Dedifferentiated amniotic fluid mesenchymal stem cell (primary cell): ENCODE measurements around the gene REPS2.
"Not testable (repeated sequence)": the region's sequence is repeated elsewhere in the genome, so short reads cannot be mapped to it uniquely, and the experiment has no call there.

ENCODE experiments used
- DNase-seq: peaks from one replicate; pipeline ENCODE4 v3.0.0-alpha.2; 2016; ENCODE audit errors: extremely low spot score

Gene REPS2

DNA sequence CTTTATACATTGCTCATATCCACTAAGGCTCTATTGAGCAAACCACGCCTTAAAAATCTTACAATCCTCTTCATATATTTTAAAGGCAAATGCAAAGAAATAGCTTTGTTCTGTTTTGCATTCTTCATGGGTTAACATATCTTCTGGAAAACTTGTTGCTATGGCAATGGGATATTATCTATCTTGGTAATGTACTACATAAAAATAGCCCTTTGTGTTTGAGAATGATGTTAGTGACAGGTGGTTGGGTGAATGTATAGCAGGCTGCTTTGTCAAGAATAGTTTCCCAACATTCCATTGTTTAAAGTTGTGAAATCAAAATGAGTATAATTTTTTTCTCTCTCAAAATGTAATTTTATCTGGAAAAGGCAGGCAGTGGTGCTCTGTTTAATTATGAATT, 16.8 kb downstream of the REPS2 start:
- no peak for DNase-seq

DNA sequence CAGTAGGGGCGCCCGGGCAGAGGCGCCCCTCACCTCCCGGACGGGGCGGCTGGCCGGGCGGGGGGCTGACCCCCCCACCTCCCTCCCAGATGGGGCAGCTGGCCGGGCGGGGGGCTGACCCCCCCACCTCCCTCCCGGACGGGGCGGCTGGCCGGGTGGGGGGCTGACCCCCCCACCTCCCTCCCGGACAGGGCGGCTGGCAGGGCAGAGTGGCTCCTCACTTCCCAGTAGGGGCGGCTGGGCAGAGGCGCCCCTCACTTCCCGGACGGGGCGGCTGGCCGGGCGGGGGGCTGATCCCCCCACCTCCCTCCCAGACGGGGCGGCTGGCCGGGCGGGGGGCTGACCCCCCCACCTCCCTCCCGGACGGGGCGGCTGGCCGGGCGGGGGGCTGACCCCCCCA, 18.5 kb downstream of the REPS2 start:
- DNase-seq, result not testable (repeated sequence)

DNA sequence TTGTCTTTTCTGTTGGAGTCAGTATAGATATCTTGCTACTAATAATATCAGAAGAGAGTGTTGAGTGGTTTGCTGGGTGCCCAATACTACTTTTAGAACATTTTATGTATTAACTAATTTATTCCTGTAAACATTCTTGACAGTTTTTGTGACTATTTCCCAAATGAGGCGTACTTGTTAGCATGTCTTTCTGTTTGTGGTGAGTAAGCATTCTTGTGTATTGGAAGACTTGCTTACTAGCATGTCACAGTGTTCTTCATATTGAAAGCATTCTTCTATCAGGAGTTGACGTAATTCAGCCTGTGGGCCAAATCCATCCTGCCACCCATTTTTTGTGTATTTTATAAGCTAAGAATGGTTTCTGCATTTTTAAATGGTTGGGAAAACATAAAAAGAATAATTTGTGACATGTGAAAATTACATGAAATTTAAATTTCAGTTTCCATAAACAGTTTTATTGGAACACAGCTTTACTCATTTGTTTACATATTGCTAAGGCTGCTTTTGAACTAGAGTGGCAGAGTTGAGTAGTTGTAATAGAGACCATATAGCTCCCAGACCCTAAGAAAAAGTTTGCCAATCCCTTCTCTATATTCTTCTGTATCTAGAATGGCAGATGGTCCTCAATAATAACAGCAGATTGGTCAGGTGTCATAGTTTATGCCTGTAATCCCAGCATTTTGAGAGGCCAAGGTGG, 20.4 kb downstream of the REPS2 start:
- DNase-seq, result no peak

DNA sequence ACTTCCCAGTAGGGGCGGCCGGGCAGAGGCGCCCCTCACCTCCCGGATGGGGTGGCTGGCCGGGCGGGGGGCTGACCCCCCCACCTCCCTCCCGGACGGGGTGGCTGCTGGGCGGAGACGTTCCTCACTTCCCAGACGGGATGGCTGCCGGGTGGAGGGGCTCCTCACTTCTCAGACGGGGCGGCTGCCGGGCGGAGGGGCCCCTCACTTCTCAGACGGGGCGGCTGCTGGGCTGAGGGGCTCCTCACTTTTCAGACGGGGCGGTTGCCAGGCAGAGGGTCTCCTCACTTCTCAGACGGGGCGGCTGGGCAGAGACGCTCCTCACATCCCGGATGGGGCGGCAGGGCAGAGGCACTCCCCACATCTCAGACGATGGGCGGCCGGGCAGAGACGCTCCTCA, 22.3 kb downstream of the REPS2 start:
- not testable (repeated sequence) for DNase-seq

DNA sequence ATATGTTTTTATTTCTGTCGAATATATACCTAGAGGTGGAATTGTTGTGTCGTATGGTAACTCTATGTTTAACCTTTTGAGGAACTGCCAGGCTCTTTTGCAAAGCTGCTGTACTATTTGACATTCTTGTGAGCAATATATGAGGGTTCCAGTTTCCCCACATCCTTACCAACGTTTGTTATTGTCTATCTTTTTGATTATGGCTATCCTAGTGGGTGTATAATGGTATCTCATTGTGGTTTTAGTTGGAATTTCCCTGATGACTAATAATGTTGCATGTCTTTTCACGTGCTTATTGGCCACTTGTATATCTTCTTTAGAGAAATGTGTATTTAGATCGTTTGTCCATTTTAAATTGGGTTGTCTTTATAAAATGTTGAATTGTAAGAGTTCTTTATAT, 24.5 kb downstream of the REPS2 start:
- no peak for DNase-seq

DNA sequence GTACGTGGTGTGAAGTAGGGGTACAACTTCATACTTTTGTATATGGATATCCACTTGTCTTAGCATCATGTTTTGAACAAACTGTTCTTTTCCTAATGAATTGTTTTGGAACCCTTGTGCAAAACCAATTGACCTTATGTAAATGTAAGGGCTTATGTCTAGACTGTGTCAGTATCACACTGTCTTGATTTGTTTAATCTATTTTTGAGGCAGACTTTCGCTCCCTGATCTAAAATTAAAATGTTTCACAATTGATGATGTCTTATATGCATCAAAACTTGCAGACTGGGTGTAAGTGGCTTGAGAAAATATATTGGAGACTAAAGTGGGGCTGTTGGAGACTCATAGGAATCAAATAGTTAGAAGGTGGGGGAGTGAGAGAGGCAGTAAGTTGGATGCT, 25.2 kb downstream of the REPS2 start:
- DNase-seq, result no peak

DNA sequence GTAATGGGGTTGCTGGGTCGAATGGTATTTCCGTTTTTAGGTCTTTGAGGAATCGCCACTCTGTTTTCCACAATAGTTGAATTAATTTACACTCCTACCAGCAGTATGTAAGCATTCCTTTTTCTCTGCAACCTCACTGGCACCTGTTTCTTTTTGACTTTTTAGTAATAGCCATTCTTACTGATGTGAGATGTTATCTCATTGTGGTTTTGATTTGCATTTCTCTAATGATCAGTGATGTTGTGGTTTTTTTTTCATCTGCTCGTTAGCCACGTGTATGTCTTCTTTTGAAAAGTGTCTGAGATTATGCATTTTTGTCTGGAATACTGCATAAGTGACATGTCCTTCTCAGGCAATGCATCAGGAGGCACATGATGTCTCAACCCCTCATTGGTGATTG, 28.8 kb downstream of the REPS2 start:
- DNase-seq, result no peak

DNA sequence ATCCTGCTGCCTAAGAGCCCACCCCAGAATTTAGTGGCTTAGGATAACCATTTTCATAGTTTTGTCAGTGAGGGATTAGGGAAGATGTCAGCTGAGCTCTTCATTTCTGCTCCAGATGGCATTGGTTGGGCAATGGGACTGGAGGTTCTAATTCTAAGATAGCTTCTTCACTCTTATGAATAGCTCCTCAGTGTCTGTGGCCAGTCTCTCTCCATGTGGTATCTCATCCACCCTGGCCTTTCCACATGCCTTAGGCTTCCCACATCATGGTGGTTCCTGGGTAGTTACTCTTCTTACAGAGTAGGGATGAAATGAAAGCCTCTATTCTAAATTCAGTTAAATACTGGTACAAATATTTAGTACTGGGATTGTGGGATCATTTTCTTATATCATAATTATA, 31.3 kb downstream of the REPS2 start:
- no peak for DNase-seq

DNA sequence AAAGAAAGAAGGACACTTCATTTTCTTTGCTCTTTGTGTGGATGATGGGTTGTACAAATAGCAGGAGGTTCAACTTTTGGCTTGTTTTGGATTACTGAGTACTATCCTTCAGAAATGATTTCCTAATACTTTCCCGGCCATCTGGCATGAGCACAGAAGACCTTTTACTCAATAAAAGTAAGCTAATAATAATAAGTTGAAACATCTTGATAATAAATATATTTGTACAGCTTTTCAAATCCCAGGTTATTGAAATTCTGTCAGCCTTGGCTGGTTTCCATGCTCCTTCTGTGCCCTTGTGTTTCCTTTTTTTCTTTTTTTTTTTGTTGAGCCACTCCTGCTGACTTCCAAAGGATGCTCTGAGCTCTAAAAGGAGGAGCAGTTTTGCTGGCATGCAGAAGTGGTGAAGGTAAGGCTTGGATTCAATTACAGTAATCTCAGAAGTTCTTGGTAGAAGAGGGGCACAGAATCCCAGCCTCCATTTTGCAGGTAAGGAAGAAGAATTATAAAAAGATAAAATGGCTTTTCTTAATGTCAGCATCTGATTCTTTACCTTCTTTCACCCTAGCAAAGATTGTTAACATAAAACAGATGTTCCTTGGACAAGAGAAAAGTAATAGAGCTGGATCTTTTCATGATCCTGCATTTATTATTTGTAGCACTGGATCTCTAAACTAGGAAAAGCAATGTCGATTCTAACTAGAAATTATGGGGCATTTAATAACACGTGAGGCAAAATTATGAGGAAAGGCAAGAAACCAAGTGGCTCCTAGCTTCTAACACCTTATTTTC, 31.9 kb downstream of the REPS2 start:
- no peak for DNase-seq

DNA sequence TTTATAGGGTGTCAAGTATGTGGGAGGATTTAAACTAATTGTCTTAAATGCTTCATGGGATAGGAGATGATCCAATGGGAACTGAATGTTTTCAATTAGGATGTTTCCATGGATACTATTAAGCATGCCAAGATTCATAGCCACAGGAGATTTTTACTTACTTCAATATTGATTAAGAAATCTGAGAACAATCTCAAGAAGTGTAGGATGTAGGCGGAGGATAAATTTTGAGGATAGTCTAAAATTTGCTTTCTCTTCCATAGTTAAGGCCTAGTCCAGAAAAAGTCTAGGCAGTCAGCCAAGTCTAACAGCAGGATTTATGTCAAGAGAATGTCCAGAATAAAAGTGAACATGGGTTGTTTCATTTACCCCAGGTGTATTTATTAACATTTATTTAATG, 32.8 kb downstream of the REPS2 start:
- no peak for DNase-seq

DNA sequence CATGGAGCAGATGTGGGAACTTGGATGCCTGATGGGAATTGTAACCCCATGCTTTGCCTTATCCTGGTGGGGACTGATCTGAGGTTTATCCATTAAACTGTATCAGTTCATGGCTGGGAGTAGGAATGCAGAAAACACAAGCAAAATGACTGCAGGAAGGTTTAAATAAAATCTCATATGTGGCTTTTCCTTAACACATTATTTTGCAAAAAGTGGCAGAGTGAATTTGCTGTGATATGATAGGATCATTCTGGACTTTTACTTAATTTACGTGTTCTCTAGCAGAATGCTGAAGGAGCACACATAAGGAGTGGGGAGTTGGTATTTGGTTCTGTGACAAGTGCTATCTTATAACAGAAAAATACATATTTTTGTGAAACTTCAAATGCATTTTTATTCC, 34.8 kb downstream of the REPS2 start:
- DNase-seq, result no peak

DNA sequence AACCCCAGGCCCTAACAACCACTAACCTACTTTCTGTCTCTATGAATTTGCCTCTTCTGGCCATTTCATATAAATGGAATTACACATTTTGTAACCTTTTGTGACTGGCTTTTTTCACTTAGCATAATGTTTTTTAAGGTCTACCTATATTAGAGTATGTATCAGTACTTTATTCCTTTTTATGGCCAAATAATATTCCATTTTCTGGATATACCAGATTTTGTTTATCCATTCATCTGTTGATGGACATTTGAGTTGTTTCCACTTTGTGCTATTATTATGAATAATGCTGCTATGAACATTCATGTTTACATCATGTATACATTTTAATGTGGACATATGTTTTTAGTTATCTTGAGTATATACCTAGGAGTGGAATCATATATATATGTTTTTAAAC, 35.5 kb downstream of the REPS2 start:
- no peak for DNase-seq

DNA sequence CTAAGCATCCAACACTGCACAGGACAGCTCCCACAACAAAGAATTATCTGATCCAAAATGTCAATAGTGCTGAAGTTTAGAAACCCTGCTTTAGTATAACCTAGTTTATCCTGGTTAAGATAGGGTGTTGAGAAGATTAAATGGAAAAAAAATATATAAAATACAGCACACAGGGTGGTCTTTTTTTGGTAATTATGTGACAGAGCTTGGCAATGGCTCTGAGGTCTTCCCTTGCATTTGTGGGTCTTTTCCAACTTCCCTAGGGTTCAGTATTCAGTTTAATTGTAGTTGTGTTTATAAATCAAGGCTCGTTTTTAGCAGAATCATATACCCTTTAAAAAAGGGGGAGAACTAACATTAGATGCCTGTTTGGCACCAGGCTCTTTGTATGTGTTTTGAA, 36.6 kb downstream of the REPS2 start:
- DNase-seq, result no peak

DNA sequence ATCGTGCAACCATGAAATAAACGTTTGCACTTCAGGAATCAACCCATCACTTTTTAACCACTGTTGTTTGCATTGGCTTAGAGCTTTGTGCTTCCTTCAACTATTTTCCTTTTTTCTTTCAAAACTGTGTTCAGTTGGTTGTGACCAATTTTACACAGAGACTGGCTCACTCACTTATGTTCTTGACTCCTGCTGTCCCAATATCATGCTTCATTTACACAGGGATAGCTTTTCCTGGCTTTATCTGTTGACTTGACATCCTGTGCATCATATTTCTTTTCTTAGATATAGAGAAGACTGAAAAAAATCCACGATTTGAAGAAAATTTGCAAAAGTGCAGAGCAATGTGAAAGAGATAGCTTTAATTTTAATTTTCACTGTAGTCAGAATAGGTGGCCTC, 38.8 kb downstream of the REPS2 start:
- no peak for DNase-seq

DNA sequence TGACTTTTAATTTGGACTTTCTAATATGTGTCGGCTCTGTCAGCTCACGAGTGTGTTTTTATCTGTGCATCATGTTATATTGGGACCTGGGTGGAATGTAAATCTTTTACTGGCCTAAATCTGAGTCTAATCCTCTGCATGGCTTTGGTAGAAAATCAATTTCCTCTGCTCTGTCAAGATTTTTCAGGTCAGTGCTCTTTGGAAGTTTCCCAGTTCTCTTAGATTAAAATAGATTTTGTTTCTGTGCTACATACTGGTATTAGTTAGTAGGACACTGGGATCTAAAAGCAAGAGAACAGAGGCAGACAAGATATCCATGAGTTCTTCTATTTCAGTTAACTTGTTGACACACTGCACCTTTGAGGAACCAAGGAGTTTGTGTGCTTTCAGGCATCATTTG, 39.7 kb downstream of the REPS2 start:
- DNase-seq, result no peak

DNA sequence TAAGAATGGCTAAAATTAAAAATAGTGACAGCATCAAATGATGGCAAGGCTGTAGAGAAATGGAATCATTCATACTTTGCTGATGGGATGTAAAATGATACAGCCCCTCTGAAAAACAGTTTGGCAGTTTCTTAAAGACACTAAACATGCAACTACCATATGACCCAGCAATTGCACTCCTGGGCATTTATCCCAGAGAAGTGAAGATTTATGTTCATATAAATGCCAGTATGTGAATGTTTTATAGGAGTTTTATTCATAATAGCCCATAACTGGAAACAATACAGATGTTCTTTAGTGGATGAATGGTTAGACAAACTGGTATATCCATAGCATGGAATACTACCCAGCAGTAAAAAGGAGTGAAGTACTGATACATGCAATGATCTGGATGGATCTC, 43.3 kb downstream of the REPS2 start:
- DNase-seq, result no peak

DNA sequence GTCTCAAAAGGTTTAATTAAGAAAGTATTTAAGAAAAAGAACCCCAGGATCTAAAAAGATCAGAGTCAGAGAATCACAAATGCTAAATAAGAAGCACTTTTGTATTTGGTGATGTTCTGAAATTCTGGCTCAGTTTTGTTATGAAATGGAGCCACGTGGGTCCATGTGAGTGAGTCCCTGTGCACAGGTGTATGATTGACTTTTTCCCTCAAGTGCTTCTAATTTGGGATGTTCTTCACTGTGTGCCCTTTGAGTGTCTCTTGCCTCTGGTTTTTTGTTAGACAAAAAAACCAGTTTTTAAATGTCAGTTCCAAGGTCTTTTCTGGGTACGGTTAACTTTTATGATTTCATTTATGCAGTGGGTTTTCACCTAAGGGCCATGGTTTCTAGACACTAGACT, 44.4 kb downstream of the REPS2 start:
- no peak for DNase-seq

DNA sequence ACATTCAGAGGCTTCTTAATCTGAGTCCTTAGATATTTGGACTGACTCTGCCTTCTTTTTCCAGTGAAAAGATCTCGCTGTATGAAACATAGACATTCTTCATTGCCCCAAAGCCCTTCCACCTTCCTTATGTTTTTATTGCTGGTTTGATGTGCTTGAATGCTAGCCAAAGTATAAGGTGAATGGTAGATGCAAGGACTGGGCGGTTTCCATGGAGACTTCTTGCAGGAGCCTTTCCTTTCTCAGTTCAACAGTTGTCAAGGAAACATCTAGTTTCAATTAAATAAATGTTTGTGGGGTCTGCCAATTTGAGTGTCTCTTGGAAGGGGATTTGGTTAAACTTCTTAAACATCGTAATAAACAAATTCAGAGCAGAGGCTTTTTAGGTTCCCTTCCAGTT, 46.0 kb downstream of the REPS2 start:
- no peak for DNase-seq

DNA sequence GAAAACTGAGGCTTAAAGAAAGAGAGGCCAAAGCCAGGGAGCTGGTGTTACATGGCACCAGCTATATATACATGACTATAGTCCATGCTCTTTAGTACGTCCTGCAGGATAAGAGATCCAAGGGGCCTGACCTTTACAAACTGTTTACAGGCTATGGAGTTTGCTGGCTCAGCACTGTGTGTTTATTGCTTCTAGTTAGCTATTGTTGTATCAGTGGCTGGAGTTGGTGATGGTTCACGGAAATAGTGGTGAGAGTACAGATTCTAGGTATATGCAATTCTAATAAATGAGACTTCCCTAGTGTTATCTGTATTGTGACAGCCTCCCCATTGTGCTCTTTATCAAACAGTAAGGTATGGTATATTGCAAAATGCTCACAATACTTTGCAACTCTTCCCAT, 46.5 kb downstream of the REPS2 start:
- DNase-seq, result no peak

DNA sequence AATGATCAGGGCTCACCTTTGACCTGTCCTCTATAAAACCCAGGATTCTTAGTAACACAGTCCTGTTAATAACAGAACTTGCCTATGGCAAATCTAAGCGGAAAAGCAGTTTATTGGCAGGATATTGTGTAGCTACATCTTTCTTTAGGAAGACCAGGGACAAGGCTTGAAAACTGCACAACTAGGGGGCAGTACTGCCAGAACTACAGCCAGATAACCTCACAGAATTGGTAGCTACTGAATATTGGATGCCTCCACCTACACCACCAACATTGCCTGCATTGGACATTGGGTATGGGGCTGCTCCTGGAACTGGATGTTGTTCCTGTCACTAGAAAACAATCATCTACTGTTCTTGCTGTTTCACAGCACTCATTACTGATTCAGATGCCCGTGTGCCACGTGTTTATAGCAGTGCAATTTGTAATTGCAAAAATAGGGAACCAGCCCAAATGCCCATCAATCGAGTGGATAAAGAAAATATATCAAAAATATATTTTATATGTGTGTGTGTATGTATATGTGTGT, 47.4 kb downstream of the REPS2 start:
- no peak for DNase-seq

DNA sequence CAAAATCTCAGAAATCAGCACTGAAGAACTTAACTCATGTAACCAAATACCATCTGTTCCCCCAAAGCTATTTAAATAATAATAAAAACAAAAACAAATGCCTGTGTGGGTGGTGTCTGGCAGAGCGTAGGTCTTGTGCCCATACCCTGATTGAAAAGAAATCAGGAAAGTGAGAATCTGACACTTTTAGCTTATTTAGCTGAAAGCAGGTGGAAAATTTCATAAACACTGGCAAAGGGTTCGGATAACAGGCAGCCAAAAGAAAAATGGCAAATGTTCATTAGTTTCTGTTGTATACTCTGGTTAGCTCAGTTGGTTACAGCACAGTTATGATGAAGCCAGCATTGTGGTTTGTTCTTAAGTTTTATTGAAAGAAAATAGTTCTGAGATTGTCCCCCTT, 48.3 kb downstream of the REPS2 start:
- no peak for DNase-seq

DNA sequence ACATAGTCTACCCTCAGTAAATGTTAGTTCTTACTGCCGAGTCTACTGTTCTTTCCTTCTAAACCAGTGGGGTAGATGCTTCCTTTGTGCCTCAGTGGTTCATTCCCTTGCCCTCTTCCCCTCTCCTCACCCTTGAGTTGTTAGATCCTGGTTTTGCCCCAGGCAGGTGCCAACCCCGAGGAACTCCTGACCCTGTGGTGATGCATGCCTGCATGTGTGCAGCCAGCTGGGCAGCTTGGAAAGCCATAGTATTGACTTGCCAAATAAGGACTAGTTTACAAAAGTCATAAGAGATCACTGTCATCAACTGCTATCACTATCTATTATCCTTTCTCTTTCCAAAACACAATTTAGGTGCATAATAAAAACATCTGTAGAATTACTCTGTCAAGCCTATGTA, 50.9 kb downstream of the REPS2 start:
- DNase-seq, result no peak

DNA sequence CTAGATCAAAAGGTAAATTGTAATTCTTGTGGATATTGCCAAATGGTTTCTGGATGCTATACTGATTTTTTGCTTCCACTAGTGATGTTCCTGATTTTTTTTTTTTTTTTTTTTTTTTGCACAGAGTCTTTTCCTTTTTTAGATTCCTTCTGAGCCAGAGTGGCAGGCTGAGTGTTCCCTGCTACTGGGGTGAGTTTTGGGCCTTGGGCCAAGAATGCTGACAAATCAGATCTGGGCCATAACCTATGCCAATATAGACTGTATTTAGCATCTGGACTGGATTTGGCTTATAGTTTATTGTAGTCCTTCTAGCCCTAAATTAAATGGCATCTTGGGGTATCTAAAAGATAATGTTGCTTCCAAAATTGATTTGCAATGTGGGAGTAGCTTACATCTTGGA, 52.8 kb downstream of the REPS2 start:
- no peak for DNase-seq
